NCI-H1048 (cell line): Measurements from ENCODE around the gene LHB.

ENCODE experiments used
- DNase-seq: peaks from one replicate; lab custom pipeline; 2025; lab: John Stamatoyannopoulos, UW

Gene LHB

GRCh38 chr19:48975947-48976847 is 40.7 kb downstream of the LHB start:
- no peak for DNase-seq

GRCh38 chr19:48970923-48971395 is 45.9 kb downstream of the LHB start:
- peak; percentile 66 for DNase-seq

- DNase-seq, result no peak
Observed at GRCh38 chr19:48970139-48970766, 46.6 kb downstream of the LHB start.

GRCh38 chr19:48969276-48970138 is 47.4 kb downstream of the LHB start:
- peak; percentile 57 for DNase-seq

GRCh38 chr19:48968813-48969218 is 48.1 kb downstream of the LHB start:
- no peak for DNase-seq

GRCh38 chr19:48968179-48968661 is 48.7 kb downstream of the LHB start:
- no peak for DNase-seq

- DNase-seq, result no peak
Observed at GRCh38 chr19:48967346-48968178, 49.3 kb downstream of the LHB start.

- no peak for DNase-seq
Observed at GRCh38 chr19:48966541-48967345, 50.1 kb downstream of the LHB start.
